NB4 (cell line): ENCODE results near the gene IL17RB.

Experiments used
- CTCF ChIP-seq: IDR thresholded peaks from one replicate; pipeline ENCODE4 v1.5.1; 2012; ENCODE audit warnings: low read depth, low read length
- MAX ChIP-seq: IDR thresholded peaks from 2 replicates; pipeline ENCODE4 v1.6.1; 2011; ENCODE audit warnings: low read depth, low read length

GRCh38 chr3:53858096-53858741, 11.9 kb downstream of the IL17RB start:
- TF ChIP-seq CTCF (no peak), MAX (no peak)
